Stimulated activated CD4-positive, alpha-beta T cell treated with anti-CD3 and anti-CD28 coated beads, Interleukin-4, amount 100 ng/mL, for 48 hours (primary cell): ENCODE measurements around the gene TRMT2A.

Source experiments
- DNase-seq, 2 donors: peaks; one replicate each; pipeline ENCODE4 v3.0.0-alpha.2; 2020; ENCODE audit warnings: low read depth in 2 of 2

TRMT2A gene

GRCh38 chr22:20149257-20150250 is 32.5 kb upstream of the TRMT2A start:
- no peak for DNase-seq

GRCh38 chr22:20148414-20148813 is 31.4 kb upstream of the TRMT2A start:
- DNase-seq, result no peak

GRCh38 chr22:20147237-20147988 is 30.4 kb upstream of the TRMT2A start:
- DNase-seq, result no peak

GRCh38 chr22:20146777-20147176 is 29.8 kb upstream of the TRMT2A start:
- no peak for DNase-seq

GRCh38 chr22:20145832-20146223 is 28.8 kb upstream of the TRMT2A start:
- no peak for DNase-seq

GRCh38 chr22:20145206-20145831 is 28.3 kb upstream of the TRMT2A start:
- no peak for DNase-seq

GRCh38 chr22:20143883-20144665 is 27.0 kb upstream of the TRMT2A start:
- no peak for DNase-seq

GRCh38 chr22:20142711-20143621 is 25.9 kb upstream of the TRMT2A start:
- no peak for DNase-seq

GRCh38 chr22:20141186-20142077 is 24.4 kb upstream of the TRMT2A start:
- no peak for DNase-seq

- DNase-seq, result no peak
Observed at GRCh38 chr22:20140521-20140964, 23.5 kb upstream of the TRMT2A start.

- DNase-seq, result no peak
Observed at GRCh38 chr22:20140107-20140445, 23.1 kb upstream of the TRMT2A start.

GRCh38 chr22:20139391-20140106 is 22.5 kb upstream of the TRMT2A start:
- no peak for DNase-seq

- no peak for DNase-seq
Observed at GRCh38 chr22:20138868-20139267, 21.8 kb upstream of the TRMT2A start.

GRCh38 chr22:20138417-20138738 is 21.4 kb upstream of the TRMT2A start:
- no peak for DNase-seq

- no peak for DNase-seq
Observed at GRCh38 chr22:20137671-20138416, 20.8 kb upstream of the TRMT2A start.

GRCh38 chr22:20137113-20137512 is 20.1 kb upstream of the TRMT2A start:
- DNase-seq, result no peak

- DNase-seq, result no peak
Observed at GRCh38 chr22:20136603-20136873, 19.5 kb upstream of the TRMT2A start.

- DNase-seq, result no peak
Observed at GRCh38 chr22:20135806-20136602, 19.0 kb upstream of the TRMT2A start.
